Neural cell (in vitro differentiated cells): ENCODE data around the gene APCDD1. TPM values are rescaled to one million over a fixed set of nuclear protein-coding genes. Genes with fewer than 3 reads are reported as not detected.

ENCODE experiments used
- H2AFZ ChIP-seq: fragments of 200-600, 300-800 bp; sonication (generic), shearing (Covaris generic); 2 replicates; pipeline ENCODE4 v1.6.0; 2014; ENCODE audit warnings: low read depth, mild to moderate bottlenecking, antibody characterized with exemption, low read length, moderate library complexity
- H3F3A ChIP-seq: fragments of 200-600 bp; shearing (Covaris generic); 2 replicates; pipeline ENCODE4 v1.6.1; 2016; ENCODE audit warnings: mild to moderate bottlenecking, moderate library complexity, mixed read lengths, antibody characterized with exemption, low read length; ENCODE audit not compliant: insufficient read depth, poor library complexity, severe bottlenecking
- H3K27ac ChIP-seq: fragments of 200-600, 300-800 bp; sonication (generic), shearing (Covaris generic); 2 replicates; pipeline ENCODE4 v1.5.1; 2014; ENCODE audit warnings: mild to moderate bottlenecking, low read length, moderate library complexity
- H3K27me3 ChIP-seq: fragments of 300-800, 200-600 bp; sonication (generic), shearing (Covaris generic); 2 replicates; pipeline ENCODE4 v1.6.0; 2014; ENCODE audit warnings: mild to moderate bottlenecking, low read depth, low read length, moderate library complexity; ENCODE audit not compliant: insufficient read depth
- H3K36me3 ChIP-seq: fragments of 300-800, 200-600 bp; sonication (generic), shearing (Covaris generic); 2 replicates; pipeline ENCODE4 v1.5.1; 2014; ENCODE audit warnings: mild to moderate bottlenecking, antibody characterized with exemption, low read length, moderate library complexity; ENCODE audit not compliant: insufficient read depth
- H3K4me2 ChIP-seq: fragments of 300-800, 200-600 bp; sonication (generic), shearing (Covaris generic); 2 replicates; pipeline ENCODE4 v1.6.0; 2014; ENCODE audit warnings: mild to moderate bottlenecking, low read length
- H3K4me3 ChIP-seq: fragments of 300-800, 200-600 bp; sonication (generic), shearing (Covaris generic); 2 replicates; pipeline ENCODE4 v1.5.1; 2014; ENCODE audit warnings: mild to moderate bottlenecking, low read length, moderate library complexity
- H3K79me2 ChIP-seq: fragments of 200-600 bp; shearing (Covaris generic); replicated peaks from 2 replicates; pipeline ENCODE4 v1.6.0; 2014; ENCODE audit warnings: mild to moderate bottlenecking, low read length, moderate library complexity; ENCODE audit not compliant: insufficient read depth
- H3K9ac ChIP-seq: fragments of 300-800, 200-600 bp; sonication (generic), shearing (Covaris generic); 2 replicates; pipeline ENCODE4 v1.6.1; 2016; ENCODE audit warnings: mild to moderate bottlenecking, low read length, mixed read lengths
- H3K9me2 ChIP-seq: fragments of 200-600 bp; shearing (Covaris generic); 2 replicates; pipeline ENCODE4 v1.6.1; 2016; ENCODE audit warnings: mild to moderate bottlenecking, low read length, mixed read lengths; ENCODE audit not compliant: insufficient read depth
- H3K9me3 ChIP-seq: fragments of 200-600, 300-800 bp; sonication (generic), shearing (Covaris generic); 2 replicates; pipeline ENCODE4 v1.6.1; 2016; ENCODE audit warnings: mild to moderate bottlenecking, mixed run types, low read length, moderate library complexity, mixed read lengths
- H4K20me1 ChIP-seq: fragments of 200-600 bp; shearing (Covaris generic); 2 replicates; pipeline ENCODE4 v1.6.1; 2016; ENCODE audit warnings: mild to moderate bottlenecking, mixed run types; ENCODE audit not compliant: insufficient read depth
- EP300 ChIP-seq: fragments of 450-650 bp; conservative IDR thresholded peaks from 2 replicates; pipeline ENCODE4 v1.6.1; 2014; ENCODE audit warnings: antibody characterized with exemption, mild to moderate bottlenecking, moderate library complexity; ENCODE audit not compliant: poor library complexity, severe bottlenecking
- EZH2 ChIP-seq: fragments of 200-600, 300-800 bp; shearing (Covaris generic), sonication (generic); IDR thresholded peaks from 2 replicates; pipeline ENCODE4 v1.6.1; 2014; ENCODE audit warnings: antibody characterized with exemption, low read length, borderline replicate concordance, mild to moderate bottlenecking; ENCODE audit not compliant: insufficient read depth, poor library complexity, severe bottlenecking
- MXI1 ChIP-seq: fragments of 450-650 bp; conservative IDR thresholded peaks from 2 replicates; pipeline ENCODE4 v1.6.1; 2014; ENCODE audit warnings: antibody characterized with exemption, mild to moderate bottlenecking; ENCODE audit not compliant: poor library complexity, severe bottlenecking
- POLR2AphosphoS5 ChIP-seq: IDR thresholded peaks from 2 replicates; pipeline ENCODE4 v1.6.1; 2012
- RAD21 ChIP-seq: fragments of 450-650 bp; conservative IDR thresholded peaks from 2 replicates; pipeline ENCODE4 v1.6.1; 2014; ENCODE audit warnings: antibody characterized with exemption, mild to moderate bottlenecking, moderate library complexity
- SMC3 ChIP-seq: fragments of 450-650 bp; conservative IDR thresholded peaks from 2 replicates; pipeline ENCODE4 v1.6.1; 2014; ENCODE audit warnings: antibody characterized with exemption, mild to moderate bottlenecking, moderate library complexity; ENCODE audit not compliant: poor library complexity
- TAF1 ChIP-seq: IDR thresholded peaks from 2 replicates; pipeline ENCODE4 v1.6.1; 2012; ENCODE audit warnings: low read depth
- polyA plus RNA-seq: library from polyadenylated mRNA; depleted of rRNA; stranded (reverse); fragments of >200 nt; gene quantifications from 2 replicates; pipeline ENCODE4 v1.2.3, GENCODE V29; 2014
- TF ChIP-seq, protein P1 (sequence below): IDR thresholded peaks from 2 replicates; pipeline ENCODE4 v1.6.1; 2012; ENCODE audit warnings: borderline replicate concordance
- TF ChIP-seq, protein P2 (sequence below): fragments of 450-650 bp; IDR thresholded peaks from 2 replicates; pipeline ENCODE4 v1.5.1; 2014; ENCODE audit warnings: antibody characterized with exemption, mild to moderate bottlenecking, moderate library complexity; ENCODE audit not compliant: poor library complexity, severe bottlenecking

The APCDD1 gene
- polyA plus RNA-seq, 1 donor from 2014 or later = 0.58 TPM

DNA sequence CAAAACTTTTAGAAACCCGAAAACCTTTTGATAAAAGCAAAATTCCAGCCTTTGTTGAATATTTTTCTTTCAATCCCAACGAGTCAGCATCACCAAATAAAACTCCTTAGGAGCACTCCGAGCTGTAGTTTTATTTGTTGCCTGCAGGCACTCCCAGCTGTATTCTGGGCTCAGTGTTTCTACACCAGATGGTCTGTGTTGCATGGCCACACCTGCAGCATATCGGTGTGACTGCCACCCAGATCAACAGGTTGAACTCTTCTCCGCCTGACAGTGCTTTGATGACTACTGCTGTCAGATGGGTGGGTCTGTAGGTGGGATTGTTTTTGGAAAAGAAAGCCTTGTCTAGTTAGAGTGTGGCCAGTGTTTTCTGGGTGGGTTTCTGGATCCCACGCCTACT is 32.7 kb downstream of the APCDD1 start:
- Histone ChIP-seq H3K36me3 (no peaks in the 10 kb centered on the region), H3K79me2 (no peaks in the 10 kb centered on the region), H3K27me3 (no peaks in the 10 kb centered on the region), H3F3A (no peaks in the 10 kb centered on the region), H3K4me2 (no peak overlapping the region), H2AFZ (no peak overlapping the region), H4K20me1 (no peaks in the 10 kb centered on the region), H3K27ac (no peak overlapping the region), H3K9ac (no peak overlapping the region), H3K9me3 (no peaks in the 10 kb centered on the region), H3K4me3 (no peak overlapping the region), H3K9me2 (no peaks in the 10 kb centered on the region)
- TF ChIP-seq MXI1 = no peak
- TF ChIP-seq POLR2AphosphoS5 = no peak
- no peak for TF ChIP-seq SMC3
- TF ChIP-seq EZH2 = no peak
- TF ChIP-seq TAF1 = no peak
- TF ChIP-seq RAD21 = no peak
- TF ChIP-seq, protein P1, sequence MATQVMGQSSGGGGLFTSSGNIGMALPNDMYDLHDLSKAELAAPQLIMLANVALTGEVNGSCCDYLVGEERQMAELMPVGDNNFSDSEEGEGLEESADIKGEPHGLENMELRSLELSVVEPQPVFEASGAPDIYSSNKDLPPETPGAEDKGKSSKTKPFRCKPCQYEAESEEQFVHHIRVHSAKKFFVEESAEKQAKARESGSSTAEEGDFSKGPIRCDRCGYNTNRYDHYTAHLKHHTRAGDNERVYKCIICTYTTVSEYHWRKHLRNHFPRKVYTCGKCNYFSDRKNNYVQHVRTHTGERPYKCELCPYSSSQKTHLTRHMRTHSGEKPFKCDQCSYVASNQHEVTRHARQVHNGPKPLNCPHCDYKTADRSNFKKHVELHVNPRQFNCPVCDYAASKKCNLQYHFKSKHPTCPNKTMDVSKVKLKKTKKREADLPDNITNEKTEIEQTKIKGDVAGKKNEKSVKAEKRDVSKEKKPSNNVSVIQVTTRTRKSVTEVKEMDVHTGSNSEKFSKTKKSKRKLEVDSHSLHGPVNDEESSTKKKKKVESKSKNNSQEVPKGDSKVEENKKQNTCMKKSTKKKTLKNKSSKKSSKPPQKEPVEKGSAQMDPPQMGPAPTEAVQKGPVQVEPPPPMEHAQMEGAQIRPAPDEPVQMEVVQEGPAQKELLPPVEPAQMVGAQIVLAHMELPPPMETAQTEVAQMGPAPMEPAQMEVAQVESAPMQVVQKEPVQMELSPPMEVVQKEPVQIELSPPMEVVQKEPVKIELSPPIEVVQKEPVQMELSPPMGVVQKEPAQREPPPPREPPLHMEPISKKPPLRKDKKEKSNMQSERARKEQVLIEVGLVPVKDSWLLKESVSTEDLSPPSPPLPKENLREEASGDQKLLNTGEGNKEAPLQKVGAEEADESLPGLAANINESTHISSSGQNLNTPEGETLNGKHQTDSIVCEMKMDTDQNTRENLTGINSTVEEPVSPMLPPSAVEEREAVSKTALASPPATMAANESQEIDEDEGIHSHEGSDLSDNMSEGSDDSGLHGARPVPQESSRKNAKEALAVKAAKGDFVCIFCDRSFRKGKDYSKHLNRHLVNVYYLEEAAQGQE = no peak
- no peak for TF ChIP-seq EP300
- TF ChIP-seq, protein P2, sequence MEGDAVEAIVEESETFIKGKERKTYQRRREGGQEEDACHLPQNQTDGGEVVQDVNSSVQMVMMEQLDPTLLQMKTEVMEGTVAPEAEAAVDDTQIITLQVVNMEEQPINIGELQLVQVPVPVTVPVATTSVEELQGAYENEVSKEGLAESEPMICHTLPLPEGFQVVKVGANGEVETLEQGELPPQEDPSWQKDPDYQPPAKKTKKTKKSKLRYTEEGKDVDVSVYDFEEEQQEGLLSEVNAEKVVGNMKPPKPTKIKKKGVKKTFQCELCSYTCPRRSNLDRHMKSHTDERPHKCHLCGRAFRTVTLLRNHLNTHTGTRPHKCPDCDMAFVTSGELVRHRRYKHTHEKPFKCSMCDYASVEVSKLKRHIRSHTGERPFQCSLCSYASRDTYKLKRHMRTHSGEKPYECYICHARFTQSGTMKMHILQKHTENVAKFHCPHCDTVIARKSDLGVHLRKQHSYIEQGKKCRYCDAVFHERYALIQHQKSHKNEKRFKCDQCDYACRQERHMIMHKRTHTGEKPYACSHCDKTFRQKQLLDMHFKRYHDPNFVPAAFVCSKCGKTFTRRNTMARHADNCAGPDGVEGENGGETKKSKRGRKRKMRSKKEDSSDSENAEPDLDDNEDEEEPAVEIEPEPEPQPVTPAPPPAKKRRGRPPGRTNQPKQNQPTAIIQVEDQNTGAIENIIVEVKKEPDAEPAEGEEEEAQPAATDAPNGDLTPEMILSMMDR = no peak

DNA sequence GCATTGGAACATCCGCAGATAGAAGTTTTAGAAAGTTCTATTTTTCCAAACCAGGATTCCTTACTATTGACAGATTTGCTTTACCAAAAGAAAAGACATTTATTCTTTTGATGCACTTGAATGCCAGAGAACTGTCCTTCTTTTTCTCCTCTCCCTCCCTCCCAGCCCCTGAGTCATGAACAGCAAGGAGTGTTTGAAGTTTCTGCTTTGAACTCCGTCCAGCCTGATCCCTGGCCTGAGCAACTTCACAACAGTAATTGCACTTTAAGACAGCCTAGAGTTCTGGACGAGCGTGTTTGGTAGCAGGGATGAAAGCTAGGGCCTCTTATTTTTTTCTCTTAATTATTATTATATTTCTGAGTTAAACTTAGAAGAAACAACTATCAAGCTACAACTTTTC is 33.6 kb downstream of the APCDD1 start:
- Histone ChIP-seq H3K9me3 (no peaks in the 10 kb centered on the region), H3K9me2 (no peaks in the 10 kb centered on the region)

More for the DNA sequence above, 33.6 kb downstream of the APCDD1 start:
- Histone ChIP-seq H2AFZ (no peak overlapping the region), H3K79me2 (no peaks in the 10 kb centered on the region), H3K27ac (no peak overlapping the region), H3K4me3 (no peak overlapping the region), H4K20me1 (no peaks in the 10 kb centered on the region), H3K4me2 (no peak overlapping the region), H3K36me3 (no peaks in the 10 kb centered on the region), H3F3A (no peaks in the 10 kb centered on the region), H3K9ac (no peak overlapping the region), H3K27me3 (no peaks in the 10 kb centered on the region)
- TF ChIP-seq RAD21 (no peak), EP300 (no peak), POLR2AphosphoS5 (no peak)
- TF ChIP-seq, protein P2 = no peak
